RWPE2 (cell line): ENCODE measurements around the gene KLK2.

Experiments
- ATAC-seq: fragments of 200-7000 bp; cut with Tn5 transposase; 3 replicates; pipeline ENCODE4 v1.9.1; 2021; ENCODE audit warnings: low read depth
- DNase-seq: peaks from one replicate; pipeline ENCODE4 v3.0.0-alpha.2; 2020; ENCODE audit warnings: low spot score
- H3K27ac ChIP-seq: fragments of 450-650 bp; 2 replicates; pipeline ENCODE4 v1.5.1; 2017; ENCODE audit warnings: mild to moderate bottlenecking; ENCODE audit not compliant: poor library complexity, severe bottlenecking
- H3K27me3 ChIP-seq: fragments of 250-450 bp; sonication (Bioruptor Pico); 2 replicates; pipeline ENCODE4 v1.5.1; 2021; ENCODE audit warnings: mild to moderate bottlenecking, moderate library complexity; ENCODE audit not compliant: insufficient read depth, poor library complexity, severe bottlenecking
- H3K36me3 ChIP-seq: fragments of 250-450 bp; sonication (Bioruptor Pico); 2 replicates; pipeline ENCODE4 v1.5.1; 2020; ENCODE audit warnings: low read depth, mild to moderate bottlenecking, moderate library complexity
- H3K4me1 ChIP-seq: fragments of 250-450 bp; sonication (Bioruptor Pico); 2 replicates; pipeline ENCODE4 v1.5.1; 2021; ENCODE audit warnings: mild to moderate bottlenecking, moderate library complexity; ENCODE audit not compliant: insufficient read depth, poor library complexity, severe bottlenecking
- H3K4me3 ChIP-seq: fragments of 250-450 bp; sonication (Bioruptor Pico); 2 replicates; pipeline ENCODE4 v1.5.1; 2021; ENCODE audit warnings: mild to moderate bottlenecking, moderate library complexity; ENCODE audit not compliant: severe bottlenecking
- H3K9me3 ChIP-seq: fragments of 250-450 bp; sonication (Bioruptor Pico); 2 replicates; pipeline ENCODE4 v1.5.1; 2021; ENCODE audit warnings: mild to moderate bottlenecking, moderate library complexity; ENCODE audit not compliant: severe bottlenecking
- TF ChIP-seq, protein P1 (sequence below): fragments of 450-650 bp; IDR thresholded peaks from one replicate; pipeline ENCODE4 v1.5.1; 2017; ENCODE audit warnings: mild to moderate bottlenecking, moderate library complexity; ENCODE audit not compliant: poor library complexity, severe bottlenecking

Gene KLK2

DNA sequence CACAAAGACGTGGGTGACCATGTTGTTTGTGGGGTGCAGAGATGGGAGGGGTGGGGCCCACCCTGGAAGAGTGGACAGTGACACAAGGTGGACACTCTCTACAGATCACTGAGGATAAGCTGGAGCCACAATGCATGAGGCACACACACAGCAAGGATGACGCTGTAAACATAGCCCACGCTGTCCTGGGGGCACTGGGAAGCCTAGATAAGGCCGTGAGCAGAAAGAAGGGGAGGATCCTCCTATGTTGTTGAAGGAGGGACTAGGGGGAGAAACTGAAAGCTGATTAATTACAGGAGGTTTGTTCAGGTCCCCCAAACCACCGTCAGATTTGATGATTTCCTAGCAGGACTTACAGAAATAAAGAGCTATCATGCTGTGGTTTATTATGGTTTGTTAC is 5.6 kb downstream of the KLK2 start:
- Histone ChIP-seq H3K27ac (no peak overlapping the region), H3K36me3 (no peaks in the 10 kb centered on the region), H3K27me3 (peaks cover 27% of the 10 kb centered on the region), H3K4me3 (no peak overlapping the region), H3K9me3 (no peaks in the 10 kb centered on the region), H3K4me1 (no peaks in the 10 kb centered on the region)
- no peak for ATAC-seq
- DNase-seq, result no peak
- TF ChIP-seq, protein P1, sequence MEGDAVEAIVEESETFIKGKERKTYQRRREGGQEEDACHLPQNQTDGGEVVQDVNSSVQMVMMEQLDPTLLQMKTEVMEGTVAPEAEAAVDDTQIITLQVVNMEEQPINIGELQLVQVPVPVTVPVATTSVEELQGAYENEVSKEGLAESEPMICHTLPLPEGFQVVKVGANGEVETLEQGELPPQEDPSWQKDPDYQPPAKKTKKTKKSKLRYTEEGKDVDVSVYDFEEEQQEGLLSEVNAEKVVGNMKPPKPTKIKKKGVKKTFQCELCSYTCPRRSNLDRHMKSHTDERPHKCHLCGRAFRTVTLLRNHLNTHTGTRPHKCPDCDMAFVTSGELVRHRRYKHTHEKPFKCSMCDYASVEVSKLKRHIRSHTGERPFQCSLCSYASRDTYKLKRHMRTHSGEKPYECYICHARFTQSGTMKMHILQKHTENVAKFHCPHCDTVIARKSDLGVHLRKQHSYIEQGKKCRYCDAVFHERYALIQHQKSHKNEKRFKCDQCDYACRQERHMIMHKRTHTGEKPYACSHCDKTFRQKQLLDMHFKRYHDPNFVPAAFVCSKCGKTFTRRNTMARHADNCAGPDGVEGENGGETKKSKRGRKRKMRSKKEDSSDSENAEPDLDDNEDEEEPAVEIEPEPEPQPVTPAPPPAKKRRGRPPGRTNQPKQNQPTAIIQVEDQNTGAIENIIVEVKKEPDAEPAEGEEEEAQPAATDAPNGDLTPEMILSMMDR, result no peak

DNA sequence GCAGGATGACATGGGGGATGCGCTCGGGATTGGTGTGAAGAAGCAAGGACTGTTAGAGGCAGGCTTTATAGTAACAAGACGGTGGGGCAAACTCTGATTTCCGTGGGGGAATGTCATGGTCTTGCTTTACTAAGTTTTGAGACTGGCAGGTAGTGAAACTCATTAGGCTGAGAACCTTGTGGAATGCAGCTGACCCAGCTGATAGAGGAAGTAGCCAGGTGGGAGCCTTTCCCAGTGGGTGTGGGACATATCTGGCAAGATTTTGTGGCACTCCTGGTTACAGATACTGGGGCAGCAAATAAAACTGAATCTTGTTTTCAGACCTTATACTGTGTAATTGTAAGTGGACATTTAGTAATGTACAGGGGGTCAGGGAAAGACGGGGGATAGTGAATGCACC is 7.0 kb downstream of the KLK2 start:
- no peaks in the 10 kb centered on the region for H3K36me3 ChIP-seq
- no peaks in the 10 kb centered on the region for H3K9me3 ChIP-seq
- peaks cover 13% of the 10 kb centered on the region for H3K27me3 ChIP-seq
- H3K4me1 ChIP-seq, result no peaks in the 10 kb centered on the region
- ATAC-seq, result no peak
- TF ChIP-seq, protein P1, result no peak
- DNase-seq, result no peak
- no peak overlapping the region for H3K27ac ChIP-seq
- H3K4me3 ChIP-seq, result no peak overlapping the region

DNA sequence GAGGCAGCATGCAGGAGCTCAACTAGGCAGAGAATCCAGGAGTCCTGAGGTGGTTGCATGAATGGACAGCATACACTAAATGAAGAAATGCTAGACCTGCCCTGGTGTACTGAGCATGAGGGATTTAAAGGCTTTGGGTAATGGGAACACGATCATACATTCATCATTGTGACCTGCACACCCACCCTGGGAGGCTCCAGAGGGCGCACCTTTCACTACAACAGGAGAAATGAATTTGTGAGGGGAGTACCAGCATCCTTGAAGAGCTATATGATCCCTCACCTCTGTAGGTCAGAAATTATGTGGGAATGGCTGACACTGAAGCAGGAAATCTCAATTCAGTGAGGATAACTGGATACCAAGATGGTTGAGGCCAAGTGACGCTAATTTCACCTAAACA is 8.9 kb downstream of the KLK2 start:
- Histone ChIP-seq H3K4me3 (no peak overlapping the region), H3K36me3 (no peaks in the 10 kb centered on the region), H3K27ac (no peak overlapping the region), H3K4me1 (no peaks in the 10 kb centered on the region), H3K9me3 (no peaks in the 10 kb centered on the region), H3K27me3 (no peaks in the 10 kb centered on the region)
- TF ChIP-seq, protein P1, result no peak
- DNase-seq (no peak), ATAC-seq (no peak)

DNA sequence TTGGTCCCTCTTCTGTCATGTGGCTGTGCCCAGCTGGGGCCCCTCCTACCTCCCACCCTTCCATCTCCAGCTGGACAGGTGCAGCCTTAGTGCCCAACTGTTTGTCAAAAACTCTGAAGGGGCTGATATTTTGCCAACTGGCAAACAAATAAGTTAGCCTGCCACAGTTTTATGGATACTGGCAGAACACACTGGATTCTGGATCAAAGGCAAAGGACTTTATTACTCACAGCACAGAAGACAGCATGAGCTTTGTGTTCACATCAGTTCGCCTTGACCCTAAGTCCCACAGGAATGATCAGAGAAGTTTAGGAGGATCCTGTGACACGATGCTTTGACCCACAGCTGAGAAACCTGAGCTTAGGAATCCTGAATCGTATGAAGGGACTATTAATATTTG is 16.4 kb downstream of the KLK2 start:
- H3K4me3 ChIP-seq, result no peak overlapping the region
- H3K4me1 ChIP-seq, result no peaks in the 10 kb centered on the region
- peaks cover 6% of the 10 kb centered on the region for H3K9me3 ChIP-seq
- TF ChIP-seq, protein P1, result no peak
- ATAC-seq (no peak), DNase-seq (no peak)
- H3K36me3 ChIP-seq, result no peaks in the 10 kb centered on the region
- no peak overlapping the region for H3K27ac ChIP-seq
- no peaks in the 10 kb centered on the region for H3K27me3 ChIP-seq

DNA sequence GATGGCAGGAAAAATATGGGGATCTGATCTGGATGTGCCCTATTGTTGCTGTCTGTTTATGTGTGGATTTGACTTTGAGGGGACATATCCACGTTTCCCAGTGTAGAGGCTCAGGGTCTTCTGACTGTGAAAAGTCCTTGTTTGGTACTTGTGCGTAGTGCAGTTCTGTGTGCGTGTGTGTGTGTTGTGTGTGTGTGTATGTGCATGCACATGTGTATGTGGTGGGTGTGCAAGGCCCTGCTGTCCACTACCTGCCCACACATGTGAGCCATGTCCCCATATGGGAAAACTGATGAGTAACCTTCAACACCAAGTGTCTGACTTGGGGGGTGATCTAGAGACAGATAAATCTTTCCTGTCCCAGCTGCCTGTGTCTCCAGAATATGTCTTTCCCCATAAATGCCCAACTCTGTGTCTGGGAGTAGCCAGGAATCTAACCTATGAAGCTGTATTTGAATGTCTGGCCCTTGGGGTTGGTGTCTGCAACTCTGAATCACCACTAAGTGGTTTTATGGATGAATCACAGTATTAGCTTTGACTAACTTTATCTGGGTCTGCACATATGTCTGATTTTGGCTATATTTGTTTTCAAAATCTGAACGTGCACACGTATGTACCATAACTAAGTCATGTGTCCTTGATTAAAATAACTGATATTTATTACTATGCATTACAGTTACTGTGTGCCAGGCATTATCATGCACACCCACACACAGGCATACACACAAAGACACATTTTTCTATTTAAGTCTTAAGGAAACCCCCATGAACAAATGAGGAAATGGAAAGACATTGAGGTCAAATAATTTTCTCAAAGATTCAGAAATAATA is 17.4 kb downstream of the KLK2 start:
- ATAC-seq (peak; percentile 74), DNase-seq (no peak)
- no peaks in the 10 kb centered on the region for H3K36me3 ChIP-seq
- peaks cover 6% of the 10 kb centered on the region for H3K9me3 ChIP-seq
- H3K27ac ChIP-seq, result no peak overlapping the region
- no peaks in the 10 kb centered on the region for H3K4me1 ChIP-seq
- no peaks in the 10 kb centered on the region for H3K27me3 ChIP-seq
- TF ChIP-seq, protein P1, result no peak
- H3K4me3 ChIP-seq, result no peak overlapping the region
